RCC 7860 (cell line): ENCODE results near the gene TGFBR1.
"Not testable (repeated sequence)": the region's sequence is repeated elsewhere in the genome, so short reads cannot be mapped to it uniquely, and the experiment has no call there.

Source experiments
- DNase-seq: peaks from one replicate; pipeline ENCODE4 v3.0.0-alpha.2; 2015; ENCODE audit warnings: low spot score
- FAIRE-seq: peaks from 2 replicates; lab custom pipeline; 2012; peaks lifted over from hg19 to GRCh38; lab: Jason Lieb, UNC

Gene TGFBR1

DNA sequence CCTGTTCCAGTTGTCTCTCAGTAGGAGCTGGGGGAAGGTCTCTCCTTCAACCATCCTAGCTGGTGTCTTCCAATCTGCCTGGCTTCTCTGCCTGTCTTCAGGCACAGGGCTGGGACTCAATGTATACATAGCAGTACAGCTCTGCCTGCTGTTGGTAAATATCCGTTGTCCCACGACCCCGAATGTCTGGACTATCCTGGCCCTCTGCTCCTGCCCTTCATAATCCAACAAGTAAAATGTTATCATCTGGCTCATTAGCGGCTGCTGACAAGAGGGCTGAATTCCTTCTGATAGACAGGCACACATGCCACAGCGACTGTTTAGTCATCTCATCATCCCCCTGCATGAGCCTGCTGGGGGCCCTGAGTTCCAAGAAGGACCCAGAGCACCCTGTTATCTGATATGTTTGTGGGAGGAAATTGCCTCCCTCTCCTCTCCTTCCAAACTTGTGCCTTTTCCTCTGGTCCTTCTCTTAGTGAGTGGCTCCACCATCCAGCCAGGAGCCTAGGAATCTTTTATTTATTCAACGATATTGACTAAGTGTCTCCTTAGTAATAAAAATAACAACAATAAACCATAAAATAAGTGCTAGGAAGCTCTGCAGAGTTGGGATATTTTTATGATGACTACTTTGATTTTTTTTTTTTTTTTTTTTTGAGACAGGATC lies 29.5 kb upstream of the TGFBR1 start:
- no peak for DNase-seq
- FAIRE-seq: no peak

- no peak for FAIRE-seq
- no peak for DNase-seq
These were observed 28.9 kb upstream of the TGFBR1 start for GRCh38 chr9:99076030-99076429.

- no peak for FAIRE-seq
- no peak for DNase-seq
These were observed 28.3 kb upstream of the TGFBR1 start for GRCh38 chr9:99076483-99077171.

DNA sequence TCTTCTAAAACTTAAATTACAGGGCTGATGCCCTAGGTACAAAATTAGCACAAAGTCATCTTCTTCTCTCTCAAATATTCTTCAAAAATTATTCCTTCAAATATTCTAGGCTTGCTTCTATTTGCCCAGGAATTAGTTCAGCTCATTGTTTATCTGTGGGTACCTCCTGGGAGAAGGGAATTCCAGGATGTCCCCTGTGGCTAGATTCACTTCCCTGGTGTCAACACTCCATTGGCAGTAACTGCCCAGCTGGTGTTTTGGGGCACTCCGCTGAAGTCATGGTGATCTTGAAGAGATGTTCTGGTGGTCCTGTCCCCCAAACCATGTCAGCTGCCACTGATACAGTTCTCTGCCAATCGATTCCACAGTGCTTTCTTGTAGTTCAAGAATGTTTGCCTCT lies 26.2 kb upstream of the TGFBR1 start:
- no peak for DNase-seq
- no peak for FAIRE-seq

DNA sequence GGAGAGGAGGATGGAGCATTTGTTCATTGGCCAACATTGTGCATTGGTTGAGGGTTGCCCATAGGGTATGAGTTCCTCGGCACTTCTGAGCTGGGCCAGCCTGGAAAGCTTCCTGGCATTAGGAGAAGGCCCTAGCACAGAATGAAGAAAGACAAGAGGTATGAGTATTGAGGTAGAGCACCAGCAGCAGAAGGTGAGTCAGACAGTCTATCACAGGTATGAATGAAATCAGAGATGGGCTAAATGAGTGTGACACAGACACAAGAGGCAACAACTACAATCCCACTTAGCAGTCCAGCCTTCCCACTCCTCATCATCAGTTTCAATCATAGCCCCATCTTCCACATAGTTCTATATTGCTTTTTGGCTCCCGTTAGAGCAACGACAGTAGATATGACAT lies 25.4 kb upstream of the TGFBR1 start:
- no peak for DNase-seq
- no peak for FAIRE-seq

GRCh38 chr9:99083051-99083450 lies 21.9 kb upstream of the TGFBR1 start:
- DNase-seq (no peak), FAIRE-seq (no peak)

- FAIRE-seq (no peak), DNase-seq (no peak)
These were observed 18.7 kb upstream of the TGFBR1 start for GRCh38 chr9:99085949-99086948.

- DNase-seq (no peak), FAIRE-seq (no peak)
These were observed 17.5 kb upstream of the TGFBR1 start for GRCh38 chr9:99087462-99087861.

GRCh38 chr9:99090336-99091130 lies 14.4 kb upstream of the TGFBR1 start:
- DNase-seq: no peak
- FAIRE-seq: no peak

- DNase-seq (no peak), FAIRE-seq (no peak)
These were observed 12.0 kb upstream of the TGFBR1 start for GRCh38 chr9:99092643-99093491.

DNA sequence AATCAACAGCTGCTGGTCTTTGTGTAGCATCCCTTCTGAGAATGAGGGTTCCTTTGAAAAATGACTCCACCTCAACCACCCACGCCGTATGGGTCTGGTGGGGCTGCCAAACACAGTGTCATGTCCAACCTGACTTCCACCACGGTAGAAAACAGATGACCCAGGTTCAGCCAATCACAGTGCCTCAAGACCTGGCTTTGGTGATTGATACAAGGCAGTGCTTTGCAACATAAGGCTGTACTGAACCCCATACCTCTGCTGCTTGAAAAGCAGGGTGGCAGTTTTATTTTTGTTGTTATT lies 11.5 kb upstream of the TGFBR1 start:
- DNase-seq (no peak), FAIRE-seq (no peak)

DNA sequence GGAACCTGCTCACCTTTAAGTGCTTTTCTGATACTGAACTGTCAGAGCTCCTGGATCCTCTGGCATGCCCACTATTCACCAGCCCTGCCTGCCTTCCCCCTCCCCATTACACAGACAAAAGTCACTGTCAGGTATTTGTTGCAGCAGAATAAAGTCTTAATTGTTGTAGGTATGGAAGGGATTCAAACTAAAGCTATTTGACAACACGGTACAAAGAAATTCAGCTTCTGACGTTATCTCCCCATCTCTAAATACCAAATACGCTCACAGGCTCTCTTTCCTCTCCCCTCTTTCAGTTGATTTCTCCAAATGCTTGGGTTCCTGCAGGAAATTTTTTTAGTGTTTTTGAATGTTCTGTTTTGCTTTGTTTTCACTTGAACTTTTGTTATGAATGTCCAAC lies 9.3 kb upstream of the TGFBR1 start:
- FAIRE-seq (no peak), DNase-seq (no peak)

DNA sequence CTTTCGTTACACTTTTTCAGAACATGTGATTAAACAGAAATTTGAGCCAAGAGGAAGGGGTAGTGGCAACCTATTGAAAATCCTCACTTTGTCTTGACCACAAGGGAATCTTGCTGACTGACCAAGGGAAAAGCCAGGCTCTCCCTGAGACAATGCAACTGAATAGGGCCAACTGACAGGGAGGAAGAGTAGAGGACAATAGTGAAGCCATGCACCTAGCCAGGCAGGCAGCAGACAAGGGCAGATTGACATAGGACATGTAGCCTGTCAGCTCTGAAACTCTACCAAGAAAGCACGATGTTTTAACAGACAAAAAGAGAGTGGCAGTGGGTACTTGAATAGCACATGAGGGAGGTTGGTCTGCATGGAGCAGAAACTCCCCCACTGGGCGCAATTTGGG lies 8.5 kb upstream of the TGFBR1 start:
- FAIRE-seq: no peak

DNA sequence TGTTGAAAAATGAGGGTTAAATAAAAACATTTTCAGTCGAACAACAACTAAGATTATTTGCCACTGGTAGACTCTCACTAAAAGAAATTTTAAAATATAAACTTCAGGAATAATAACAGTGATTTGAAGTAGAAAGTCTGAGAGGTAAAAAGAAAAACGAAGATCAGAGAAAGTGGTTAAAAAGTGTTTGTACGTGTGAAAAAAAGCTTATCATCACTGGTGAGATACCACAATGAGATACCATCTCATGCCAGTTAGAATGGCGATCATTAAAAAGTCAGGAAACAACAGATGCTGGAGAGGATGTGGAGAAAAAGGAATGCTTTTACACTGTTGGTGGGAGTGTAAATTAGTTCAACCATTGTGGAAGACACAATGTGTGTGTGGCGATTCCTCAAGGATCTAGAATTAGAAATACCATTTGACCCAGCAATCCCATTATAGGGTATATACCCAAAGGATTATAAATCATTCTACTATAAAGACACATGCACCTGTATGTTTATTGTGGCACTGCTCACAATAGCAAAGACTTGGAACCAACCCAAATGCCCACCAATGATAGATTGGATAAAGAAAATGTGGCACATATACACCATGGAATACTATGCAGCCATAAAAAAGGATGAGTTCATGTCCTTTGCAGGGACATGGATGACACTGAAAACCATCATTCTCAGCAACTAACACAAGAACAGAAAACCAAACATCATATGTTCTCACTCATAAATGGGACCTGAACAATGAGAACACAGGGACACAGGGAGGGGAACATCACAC lies 4.9 kb upstream of the TGFBR1 start:
- FAIRE-seq, DNase-seq: not testable (repeated sequence)

More for the DNA sequence above, 8.5 kb upstream of the TGFBR1 start:
- DNase-seq: no peak

GRCh38 chr9:99101271-99101670 lies 3.6 kb upstream of the TGFBR1 start:
- FAIRE-seq (no peak), DNase-seq (no peak)

- no peak for DNase-seq
- FAIRE-seq: no peak
These were observed 3.1 kb upstream of the TGFBR1 start for GRCh38 chr9:99101812-99102211.

DNA sequence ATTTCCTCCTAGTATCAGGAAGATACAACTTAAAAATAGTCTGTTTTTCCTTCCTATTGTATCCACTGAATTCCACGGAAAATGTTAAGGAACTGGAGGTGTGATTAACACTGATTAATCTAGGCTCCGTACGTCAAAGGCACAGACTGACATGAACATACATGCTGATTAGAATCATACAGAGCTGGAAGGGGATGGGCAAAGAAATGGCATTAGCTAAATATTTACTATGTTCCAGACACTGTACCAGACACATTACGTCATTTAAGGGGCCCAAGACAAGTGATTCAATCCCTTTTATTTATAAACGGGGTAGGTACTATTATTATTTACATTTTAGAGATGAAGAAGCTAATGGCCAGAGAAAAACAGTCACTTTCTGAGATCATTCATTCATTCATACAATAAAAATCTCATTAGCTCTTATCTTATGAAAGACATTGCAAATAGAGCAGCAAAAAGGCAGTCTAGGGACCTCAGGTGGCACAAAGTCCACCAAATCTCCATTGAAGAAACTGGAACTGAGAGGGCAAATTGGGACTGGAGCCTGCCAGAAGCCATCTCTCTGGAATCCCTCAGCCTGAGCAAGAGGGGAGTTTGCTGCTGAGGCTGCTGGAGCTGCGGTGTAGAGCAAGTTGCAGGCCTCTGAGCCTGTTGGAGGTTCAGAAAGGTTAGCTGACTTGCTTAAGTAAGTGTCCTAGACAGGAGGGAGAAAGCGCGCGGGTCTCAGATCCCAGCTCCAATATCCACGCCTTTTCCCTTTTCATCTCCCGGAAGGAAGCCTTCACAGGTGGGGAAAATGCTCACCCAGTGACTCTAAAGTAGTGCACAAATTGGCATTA lies 1.6 kb upstream of the TGFBR1 start:
- FAIRE-seq: no peak
- no peak for DNase-seq

DNA sequence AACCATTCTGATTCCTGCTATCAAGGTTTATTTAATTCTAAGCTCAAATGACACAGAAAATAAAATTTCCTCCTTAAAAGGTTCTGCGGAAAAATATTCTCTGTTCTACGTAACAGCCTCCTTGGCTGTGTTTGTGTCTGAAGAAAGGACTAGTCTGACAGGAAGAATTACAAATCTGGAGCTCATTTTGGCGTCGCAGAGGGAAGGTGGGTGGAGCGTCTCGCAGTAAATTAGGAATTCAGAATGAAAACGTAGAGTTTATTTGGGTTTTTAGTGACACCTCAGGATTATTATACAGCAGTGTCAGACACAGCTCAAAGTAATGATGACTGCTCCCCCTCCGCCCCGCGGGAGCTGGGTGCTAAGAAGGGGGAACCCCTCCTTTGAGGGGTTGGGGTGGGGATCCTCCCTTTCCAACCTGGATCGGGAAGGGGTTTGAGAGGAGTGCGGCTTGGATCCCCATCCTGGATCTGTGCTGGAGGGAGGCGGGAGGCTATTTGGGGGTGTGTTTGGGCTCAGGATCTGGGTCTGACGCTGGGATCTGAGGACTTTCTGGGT lies 933 bp upstream of the TGFBR1 start:
- DNase-seq: no peak
- no peak for FAIRE-seq
